Uterus (tissue), 4 donors: ENCODE data around the gene TINCR. TPM values are rescaled to one million over a fixed set of nuclear protein-coding genes. Genes with fewer than 3 reads are reported as not detected.

Source experiments
- DNase-seq, 2 donors: peaks; one replicate each; pipeline ENCODE4 v3.0.0-alpha.2; 2019 to 2020
- H3K27ac ChIP-seq, 2 donors: fragments of 200-600 bp; sonication (generic); 1 replicate in 1 of 2; 2 replicates in 1 of 2; pipeline ENCODE4 v1.5.1; 2016 to 2018
- H3K27me3 ChIP-seq, 2 donors: fragments of 200-600 bp; sonication (generic); one replicate each; pipeline ENCODE4 v1.5.1; 2018 to 2019; ENCODE audit warnings: control low read depth in 1 of 2
- H3K36me3 ChIP-seq, 2 donors: fragments of 200-600 bp; sonication (generic); one replicate each; pipeline ENCODE4 v1.5.1; 2019; ENCODE audit warnings: control low read depth in 1 of 2
- H3K4me1 ChIP-seq, 2 donors: fragments of 200-600 bp; sonication (generic); one replicate each; pipeline ENCODE4 v1.5.1; 2018 to 2019; ENCODE audit warnings: control low read depth in 1 of 2
- H3K4me3 ChIP-seq, 2 donors: fragments of 200-600 bp; sonication (generic); 1 replicate in 1 of 2; 2 replicates in 1 of 2; pipeline ENCODE4 v1.5.1; 2018 to 2019; ENCODE audit warnings: mild to moderate bottlenecking in 1 of 2
- H3K9me3 ChIP-seq, 2 donors: fragments of 200-600 bp; sonication (generic); one replicate each; pipeline ENCODE4 v1.5.1; 2019; ENCODE audit warnings: control low read depth in 1 of 2
- CTCF ChIP-seq, 4 experiments: fragments of 200-600 bp in 2 of 4; fragments of 450-650 bp in 2 of 4; sonication (generic) in 2 of 4; IDR thresholded peaks; one replicate each; pipeline ENCODE4 v1.5.1; 2016 to 2019; ENCODE audit warnings: antibody characterized with exemption in 4 of 4, mild to moderate bottlenecking in 2 of 4, moderate library complexity in 1 of 4
- POLR2A ChIP-seq, 2 donors: fragments of 450-650 bp; IDR thresholded peaks; one replicate each; pipeline ENCODE4 v1.6.1; 2016; ENCODE audit warnings: antibody characterized with exemption in 2 of 2, mild to moderate bottlenecking in 1 of 2, moderate library complexity in 1 of 2
- intact Hi-C: fragments of 100-400 bp; cut with DNase I; formaldehyde crosslinking; loops from one replicate; pipeline ENCODE4 v1.15.1; 2023; ENCODE audit warnings: low total_unique reads
- total RNA-seq, 4 donors: library from RNA; depleted of rRNA in 3 of 4; stranded (reverse); fragments of >200 nt in 3 of 4; gene quantifications; one replicate each; pipeline versions ENCODE4 v1.1.0 to v1.2.4, GENCODE V29; 2014 to 2023
- donor health status: DM: yes; HTN: yes; CAD: no.

Gene TINCR
- total RNA-seq, 4 donors from 2014 or later = 1.2 to 5.3 TPM; not detected in 2

- no peaks in the 10 kb centered on the region for H3K36me3 ChIP-seq
- no peaks in the 10 kb centered on the region for H3K27me3 ChIP-seq
- H3K27ac ChIP-seq = no peak overlapping the region
- peaks cover 0 to 11% of the 10 kb centered on the region in 2 donors for H3K9me3 ChIP-seq
- no peak for DNase-seq
- no peak for TF ChIP-seq POLR2A (IDR thresholded peaks at IDR 0.05)
- TF ChIP-seq CTCF (IDR thresholded peaks at IDR 0.05) = no peak
- intact Hi-C loops = no loop called here
- no peaks in the 10 kb centered on the region for H3K4me1 ChIP-seq
- no peak overlapping the region for H3K4me3 ChIP-seq
Measured at GRCh38 chr19:5530701-5531100, 37.1 kb downstream of the TINCR start.

GRCh38 chr19:5526691-5527090, 41.1 kb downstream of the TINCR start:
- TF ChIP-seq POLR2A (IDR thresholded peaks at IDR 0.05) (no peak), CTCF (IDR thresholded peaks at IDR 0.05) (no peak)
- Histone ChIP-seq H3K4me1 (no peaks in the 10 kb centered on the region), H3K4me3 (no peak overlapping the region), H3K27me3 (no peaks in the 10 kb centered on the region), H3K9me3 (no peaks in the 10 kb centered on the region), H3K36me3 (no peaks in the 10 kb centered on the region), H3K27ac (no peak overlapping the region)
- no peak for DNase-seq
- intact Hi-C loops = no loop called here

- H3K9me3 ChIP-seq = no peaks in the 10 kb centered on the region
- no peaks in the 10 kb centered on the region for H3K27me3 ChIP-seq
- no peak overlapping the region for H3K27ac ChIP-seq
- H3K4me3 ChIP-seq = no peak overlapping the region
- TF ChIP-seq POLR2A (IDR thresholded peaks at IDR 0.05) (no peak), CTCF (IDR thresholded peaks at IDR 0.05) (no peak)
- DNase-seq = no peak
- no peaks in the 10 kb centered on the region for H3K36me3 ChIP-seq
- intact Hi-C loops = no loop called here
- no peaks in the 10 kb centered on the region for H3K4me1 ChIP-seq
Measured at GRCh38 chr19:5524081-5524480, 43.7 kb downstream of the TINCR start.

- no peak overlapping the region for H3K4me3 ChIP-seq
- intact Hi-C loops = no loop called here
- H3K4me1 ChIP-seq = no peaks in the 10 kb centered on the region
- H3K36me3 ChIP-seq = no peaks in the 10 kb centered on the region
- H3K9me3 ChIP-seq = no peaks in the 10 kb centered on the region
- no peak for TF ChIP-seq CTCF (IDR thresholded peaks at IDR 0.05)
- TF ChIP-seq POLR2A (IDR thresholded peaks at IDR 0.05) = no peak
- H3K27me3 ChIP-seq = no peaks in the 10 kb centered on the region
- H3K27ac ChIP-seq = no peak overlapping the region
- DNase-seq = no peak
Measured at GRCh38 chr19:5522106-5522505, 45.6 kb downstream of the TINCR start.

DNA sequence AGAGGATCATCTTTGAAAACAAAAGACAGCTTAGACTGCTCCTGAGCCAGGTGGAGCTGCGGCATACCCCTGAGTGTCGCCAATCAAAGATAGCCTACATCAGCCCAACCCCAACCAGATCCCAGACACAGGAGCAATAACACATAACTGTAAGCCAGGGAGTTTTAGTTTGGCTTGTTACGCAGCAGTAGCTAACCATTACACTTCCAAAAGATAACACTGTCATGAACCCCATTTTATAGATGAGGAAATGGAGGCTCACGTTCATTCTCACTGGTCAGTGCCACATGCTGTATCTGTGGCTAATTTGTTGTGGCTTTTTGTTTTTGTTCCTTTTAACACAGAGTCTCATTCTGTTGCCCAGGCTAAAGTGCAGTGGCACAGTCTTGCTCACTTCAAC, 47.3 kb downstream of the TINCR start:
- intact Hi-C loops = no loop called here
- H3K9me3 ChIP-seq = no peaks in the 10 kb centered on the region
- no peaks in the 10 kb centered on the region for H3K4me1 ChIP-seq
- no peaks in the 10 kb centered on the region for H3K27me3 ChIP-seq
- no peaks in the 10 kb centered on the region for H3K36me3 ChIP-seq
- no peak overlapping the region for H3K4me3 ChIP-seq
- no peak overlapping the region for H3K27ac ChIP-seq
- TF ChIP-seq CTCF (IDR thresholded peaks at IDR 0.05) (no peak), POLR2A (IDR thresholded peaks at IDR 0.05) (no peak)
- no peak for DNase-seq
